ENCODE measurements around the gene CEP72.

CEP72 gene

DNA sequence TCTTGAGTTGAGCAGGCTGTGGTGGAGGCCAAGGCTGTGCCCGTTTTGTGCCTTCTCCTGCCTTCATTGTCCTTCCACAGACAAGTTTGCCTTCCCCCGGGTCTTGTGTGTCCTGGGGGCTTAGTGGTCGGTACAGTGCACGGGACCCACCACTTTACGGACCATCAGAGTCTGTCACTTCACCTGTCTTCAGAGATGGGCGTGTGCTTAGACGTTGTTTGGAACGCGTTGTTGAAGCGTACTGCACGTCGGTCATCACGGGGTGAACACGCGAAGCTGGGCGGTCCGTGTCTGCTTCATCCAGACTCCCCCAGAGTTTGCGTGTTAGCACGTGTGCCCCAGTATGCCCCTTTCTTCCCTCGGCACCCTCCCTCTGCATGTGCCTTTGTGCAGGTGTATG is 24.8 kb downstream of the CEP72 start:
- no peak for DNase-seq (ENCODE audit: low read depth, low spot score)

DNA sequence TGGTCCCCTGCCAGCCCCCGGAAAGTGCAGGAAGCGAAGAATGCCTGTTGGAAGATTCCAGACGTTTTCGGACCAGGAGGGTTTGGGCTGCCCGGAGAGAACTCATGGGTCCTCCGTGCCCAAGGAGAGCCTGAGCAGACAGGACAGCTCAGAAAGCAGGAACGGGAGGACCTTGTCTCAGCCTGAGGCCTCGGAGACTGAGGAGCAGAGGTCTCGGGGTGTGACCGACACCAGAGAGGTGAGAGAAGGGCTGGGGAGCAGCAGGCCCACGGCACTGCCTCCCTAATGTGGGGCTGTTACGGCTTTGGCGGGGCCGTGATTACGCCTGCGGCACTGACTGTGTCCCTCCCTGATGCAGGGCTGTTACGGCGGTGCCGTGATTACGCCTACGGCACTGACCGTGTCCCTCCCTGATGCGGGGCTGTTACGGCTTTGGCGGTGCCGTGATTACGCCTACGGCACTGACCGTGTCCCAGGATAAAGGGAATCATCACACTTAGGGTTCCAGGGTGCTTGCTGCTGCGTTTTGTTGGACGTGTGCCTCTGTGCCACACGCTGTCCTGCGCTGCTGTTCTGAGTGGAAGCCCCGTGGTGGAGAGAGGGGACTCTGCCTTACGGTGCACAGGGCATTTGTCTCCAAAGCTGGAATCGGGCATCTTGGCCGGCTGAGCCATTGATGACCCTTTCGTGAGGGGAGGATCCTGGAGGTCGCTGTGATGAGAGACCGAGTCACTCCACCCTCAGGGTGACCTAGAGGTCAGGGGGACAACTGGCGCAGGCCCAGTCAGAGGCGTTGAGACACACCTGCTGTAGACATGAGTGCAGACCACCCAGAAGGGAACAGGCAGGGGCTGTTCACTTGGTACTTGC is 25.7 kb downstream of the CEP72 start:
- no peak for DNase-seq (ENCODE audit: low read depth, low spot score)

DNA sequence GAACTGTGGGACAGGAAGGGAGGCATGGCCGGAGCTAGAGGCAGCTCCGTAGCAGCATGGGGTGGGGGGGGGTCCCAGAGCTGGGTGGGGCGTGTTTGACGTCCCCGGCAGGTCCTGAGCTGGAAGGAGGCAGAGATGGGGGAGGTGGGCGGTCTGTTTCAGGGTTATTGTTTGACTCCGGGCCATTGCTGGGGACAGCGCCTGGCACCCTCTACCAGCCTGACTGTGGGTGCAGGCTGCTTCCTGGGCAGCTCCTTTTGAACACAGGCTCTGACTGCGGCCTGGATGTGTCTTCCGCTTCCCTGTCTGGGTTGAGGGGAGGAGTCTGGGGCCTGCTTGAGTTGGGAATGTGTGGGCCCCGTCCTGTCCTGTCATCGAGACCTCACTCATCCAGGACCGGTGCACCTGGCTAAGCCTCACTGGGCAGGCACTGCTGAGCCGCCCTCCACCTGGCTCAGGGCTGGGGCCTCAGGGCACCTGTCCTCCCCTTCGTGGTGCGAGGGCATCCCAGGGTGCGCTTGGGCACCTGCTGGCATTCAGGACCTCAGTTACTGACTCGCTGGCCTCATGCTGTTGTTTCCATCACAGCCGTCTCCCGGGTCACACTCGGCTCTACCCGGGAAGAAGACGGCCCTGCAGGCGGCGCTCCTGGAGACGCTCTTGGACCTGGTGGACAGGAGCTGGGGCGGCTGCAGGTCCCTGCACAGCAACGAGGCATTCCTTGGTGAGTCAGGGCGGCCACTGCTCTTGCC is 26.5 kb downstream of the CEP72 start:
- DNase-seq (ENCODE audit: low read depth, low spot score), result no peak

DNA sequence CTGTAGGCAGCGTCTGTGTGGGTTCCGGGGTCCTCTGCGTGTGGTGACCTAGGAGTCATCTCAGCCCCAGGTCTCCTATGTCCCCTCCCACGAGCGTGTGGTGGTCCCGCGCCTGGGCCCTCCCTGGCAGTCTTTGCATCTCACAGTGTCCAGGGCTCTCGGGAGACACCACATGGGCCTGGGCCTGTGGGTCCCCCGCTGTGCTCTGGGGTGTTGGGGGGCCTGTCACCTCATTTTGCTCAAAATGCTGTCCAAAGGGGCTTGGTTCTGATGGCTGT is 27.1 kb downstream of the CEP72 start:
- no peak for DNase-seq (ENCODE audit: low read depth, low spot score)

DNA sequence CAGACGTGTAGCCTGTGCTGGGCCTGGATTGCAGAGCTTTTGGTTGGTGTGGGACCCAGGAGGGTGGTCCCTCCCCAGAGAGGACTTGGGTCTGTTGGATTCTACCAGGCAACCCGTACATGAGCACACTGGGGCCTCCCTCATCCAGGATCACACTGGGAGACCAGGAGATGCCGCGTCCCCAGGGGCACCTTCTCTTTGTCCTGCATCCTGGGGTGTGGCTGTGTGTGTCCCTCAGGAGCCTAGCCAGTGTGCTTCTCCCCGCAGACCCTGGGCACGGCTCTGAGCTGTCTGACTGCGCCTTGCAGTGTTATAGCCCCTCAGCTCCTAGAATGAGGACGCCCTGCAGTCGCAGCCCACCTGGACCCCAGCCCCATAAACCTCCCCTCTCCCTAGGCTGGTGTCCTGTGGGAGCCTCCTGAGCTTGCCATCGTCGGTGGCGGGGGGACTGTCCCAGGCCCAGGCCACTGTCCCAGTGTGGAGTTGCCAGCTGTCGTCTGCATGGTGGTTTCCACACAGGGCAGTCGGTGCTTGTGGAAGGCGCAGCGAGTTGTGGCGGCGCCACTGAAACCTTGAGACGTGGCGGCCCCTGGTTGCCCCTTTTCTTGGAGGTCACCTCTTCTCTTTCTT is 27.6 kb downstream of the CEP72 start:
- DNase-seq (ENCODE audit: low read depth, low spot score), result no peak

DNA sequence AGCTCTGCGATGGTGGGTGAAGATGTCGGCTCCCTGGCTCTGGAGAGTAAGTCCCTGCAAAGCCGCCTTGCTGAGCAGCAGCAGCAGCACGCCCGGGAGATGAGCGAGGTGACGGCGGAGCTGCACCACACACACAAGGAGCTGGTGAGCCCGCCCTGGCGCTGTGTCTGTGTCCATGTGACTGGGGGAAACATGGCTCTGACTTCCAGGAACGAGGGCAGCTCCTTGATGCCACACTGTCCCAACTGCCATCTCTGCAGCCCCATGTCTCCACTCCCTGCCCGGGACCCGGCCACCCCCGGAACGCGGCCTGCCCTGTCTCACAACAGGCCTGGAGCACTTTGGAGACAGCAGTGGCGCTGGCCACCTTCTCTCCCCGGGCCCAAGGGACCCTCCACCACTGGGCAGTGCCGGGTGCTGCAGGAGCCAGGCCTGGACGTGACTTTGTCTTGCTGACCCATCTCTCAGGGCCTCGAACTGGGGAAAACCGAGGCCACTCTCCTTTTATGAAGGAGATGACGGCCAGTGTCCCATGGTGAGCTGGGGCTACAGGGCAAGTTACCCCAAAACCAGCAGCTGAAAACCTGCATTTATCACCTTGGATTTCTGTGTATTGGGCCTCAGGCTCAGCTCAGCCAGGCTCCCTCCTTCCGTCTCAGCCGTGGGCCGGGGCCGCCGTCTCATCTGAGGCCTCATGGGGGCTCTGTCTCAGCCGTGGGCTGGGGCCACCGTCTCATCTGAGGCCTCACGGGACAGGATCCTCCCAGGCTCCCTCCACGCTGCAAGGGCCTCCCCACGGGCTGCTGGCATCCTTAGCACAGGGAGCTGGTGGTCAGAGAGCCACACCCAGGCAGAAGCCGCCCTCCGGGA is 28.6 kb downstream of the CEP72 start:
- no peak for DNase-seq (ENCODE audit: low read depth, low spot score)

DNA sequence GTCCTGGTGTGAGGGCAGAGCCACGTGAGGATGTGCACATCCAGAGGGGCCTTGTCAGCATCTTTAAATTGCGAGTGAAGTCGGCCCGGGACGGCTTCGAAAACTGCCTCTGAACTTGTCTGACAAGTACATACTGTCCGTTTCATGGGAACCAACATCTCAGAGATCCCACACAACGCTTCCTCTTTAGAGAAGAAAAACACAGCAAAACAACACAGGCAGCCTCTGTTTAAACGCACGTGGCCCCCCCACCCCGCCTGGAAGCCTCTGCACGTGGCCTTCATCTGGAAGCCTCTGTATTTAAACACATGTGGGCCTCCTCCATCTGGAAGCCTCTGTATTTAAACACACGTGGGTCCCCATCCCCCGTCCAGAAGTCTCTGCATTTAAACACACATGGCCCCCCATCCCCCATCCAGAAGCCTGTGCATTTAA is 29.2 kb downstream of the CEP72 start:
- no peak for DNase-seq (ENCODE audit: low read depth, low spot score)

DNA sequence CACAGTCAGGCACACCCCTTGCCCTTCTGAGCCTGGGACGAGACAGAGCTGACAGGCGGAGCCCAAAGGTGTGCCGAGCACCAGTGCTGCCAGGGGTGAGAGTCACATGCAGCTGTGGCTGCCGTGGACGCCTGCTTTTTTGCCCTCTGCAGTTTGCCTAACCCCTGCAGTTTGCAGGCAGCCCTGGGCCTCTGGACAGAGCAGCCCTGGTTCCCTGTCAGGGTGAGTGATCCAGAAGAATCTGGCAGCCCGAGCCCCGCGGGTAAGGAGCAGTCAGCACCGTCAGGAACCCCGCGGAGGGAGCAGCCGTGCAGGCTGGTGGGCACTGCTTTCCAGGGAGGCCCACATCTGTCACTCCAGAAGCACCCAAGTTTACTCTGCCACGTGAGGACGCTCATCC is 30.3 kb downstream of the CEP72 start:
- DNase-seq (ENCODE audit: low read depth, low spot score), result no peak

DNA sequence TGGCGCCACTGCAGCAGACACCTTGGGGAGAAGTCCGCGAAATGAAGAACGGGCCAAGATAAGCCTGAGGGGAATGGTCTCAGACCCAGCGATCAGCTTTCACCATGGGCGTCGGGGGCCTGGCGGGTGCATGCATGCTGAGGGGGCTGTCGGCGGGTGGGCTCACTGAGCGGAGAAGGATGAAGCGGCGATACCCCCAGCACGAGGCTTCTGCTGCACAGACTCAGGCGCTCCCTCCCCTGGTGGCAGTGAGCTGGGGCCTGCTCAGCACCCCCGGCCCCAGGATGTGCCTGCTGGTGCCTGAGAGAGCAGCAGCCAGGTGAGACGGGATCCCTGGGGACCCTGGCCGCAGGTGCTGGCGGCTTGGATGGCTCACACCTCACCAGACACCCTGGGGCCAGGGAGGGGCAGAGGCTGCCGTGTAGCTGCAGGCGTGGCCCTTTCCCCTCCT is 31.2 kb downstream of the CEP72 start:
- no peak for DNase-seq (ENCODE audit: low read depth, low spot score)

DNA sequence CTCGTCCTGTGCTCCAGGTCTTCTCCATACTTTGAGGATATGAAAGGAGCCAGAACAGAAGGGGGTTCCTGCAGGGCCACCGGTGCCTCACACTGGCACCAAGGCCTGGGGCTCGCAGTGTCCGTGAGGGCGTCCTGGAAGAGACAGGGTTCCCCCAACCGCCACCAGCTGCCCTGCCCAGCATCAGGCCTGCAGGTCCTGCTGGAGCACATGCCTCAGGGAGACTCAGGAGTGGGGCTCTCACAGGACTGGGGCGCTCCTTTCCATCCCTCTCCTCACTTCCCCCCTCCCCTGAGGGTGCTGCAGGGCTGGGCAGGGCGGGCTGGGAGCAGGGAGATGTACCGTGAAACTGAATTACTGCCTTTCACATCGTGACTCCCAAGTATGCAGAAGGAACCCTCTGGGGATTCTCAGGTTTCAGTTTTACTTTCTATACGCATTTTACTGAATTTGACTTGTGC is 31.7 kb downstream of the CEP72 start:
- no peak for DNase-seq (ENCODE audit: low read depth, low spot score)

DNA sequence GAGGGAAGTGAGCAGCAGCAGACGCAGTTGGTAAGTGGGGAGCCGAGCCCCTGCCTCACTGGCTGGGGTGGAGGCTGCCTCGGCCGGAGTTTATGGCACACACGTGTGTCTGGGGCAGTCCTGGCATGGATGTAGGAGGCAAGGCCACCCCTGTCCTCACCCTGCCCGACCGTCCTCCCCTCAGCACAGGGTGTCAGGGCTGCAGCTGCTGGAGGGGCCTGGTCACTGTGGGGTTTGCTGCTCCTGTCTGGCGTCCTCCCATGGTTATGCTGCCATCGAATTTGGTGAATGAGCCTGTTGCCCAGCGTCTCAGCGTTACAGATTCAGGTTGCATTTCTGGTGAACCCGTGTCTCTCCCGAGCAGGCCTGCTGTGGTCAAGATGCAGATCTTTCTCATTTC is 32.4 kb downstream of the CEP72 start:
- no peak for DNase-seq (ENCODE audit: low read depth, low spot score)

DNA sequence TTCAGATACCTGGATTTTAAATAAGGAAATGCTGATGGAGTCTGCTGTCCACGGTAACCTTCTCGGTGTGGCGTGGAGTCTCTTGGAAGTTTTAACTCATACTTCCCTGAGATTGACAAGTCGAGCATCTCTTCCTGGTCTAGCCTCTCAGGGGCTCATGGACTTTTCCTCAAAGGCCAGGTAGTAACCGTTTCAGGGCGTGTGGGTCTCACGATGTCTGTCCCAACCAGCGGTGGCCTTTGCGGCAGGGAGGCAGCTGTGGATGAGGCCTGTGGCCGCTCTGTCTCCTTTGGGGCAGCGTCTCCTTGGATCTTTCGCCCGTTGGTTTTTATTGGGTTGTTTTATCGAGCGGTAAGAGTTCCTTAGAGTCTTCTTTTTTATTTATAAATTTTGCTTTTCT is 32.8 kb downstream of the CEP72 start:
- DNase-seq (ENCODE audit: low read depth, low spot score), result no peak

DNA sequence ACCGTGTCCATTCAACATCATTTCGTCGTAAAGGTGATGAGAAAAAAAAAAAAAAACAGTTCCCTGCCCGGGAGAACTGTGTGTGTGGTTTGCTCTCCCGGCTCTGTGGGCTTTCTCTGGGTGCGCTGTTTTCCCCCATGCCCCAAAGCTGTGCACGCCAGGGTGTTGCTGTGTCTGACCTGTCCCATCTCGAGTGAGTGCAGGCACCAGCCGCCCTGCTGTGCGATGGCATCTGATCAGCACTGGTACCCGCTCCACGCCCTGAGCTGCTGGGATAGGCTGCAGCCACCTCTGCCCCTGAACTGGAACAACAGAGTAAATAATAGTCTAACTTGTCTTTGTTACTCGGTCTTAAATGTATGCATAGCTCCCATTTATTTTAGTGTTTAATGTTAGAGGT is 33.3 kb downstream of the CEP72 start:
- DNase-seq (ENCODE audit: low read depth, low spot score), result no peak

DNA sequence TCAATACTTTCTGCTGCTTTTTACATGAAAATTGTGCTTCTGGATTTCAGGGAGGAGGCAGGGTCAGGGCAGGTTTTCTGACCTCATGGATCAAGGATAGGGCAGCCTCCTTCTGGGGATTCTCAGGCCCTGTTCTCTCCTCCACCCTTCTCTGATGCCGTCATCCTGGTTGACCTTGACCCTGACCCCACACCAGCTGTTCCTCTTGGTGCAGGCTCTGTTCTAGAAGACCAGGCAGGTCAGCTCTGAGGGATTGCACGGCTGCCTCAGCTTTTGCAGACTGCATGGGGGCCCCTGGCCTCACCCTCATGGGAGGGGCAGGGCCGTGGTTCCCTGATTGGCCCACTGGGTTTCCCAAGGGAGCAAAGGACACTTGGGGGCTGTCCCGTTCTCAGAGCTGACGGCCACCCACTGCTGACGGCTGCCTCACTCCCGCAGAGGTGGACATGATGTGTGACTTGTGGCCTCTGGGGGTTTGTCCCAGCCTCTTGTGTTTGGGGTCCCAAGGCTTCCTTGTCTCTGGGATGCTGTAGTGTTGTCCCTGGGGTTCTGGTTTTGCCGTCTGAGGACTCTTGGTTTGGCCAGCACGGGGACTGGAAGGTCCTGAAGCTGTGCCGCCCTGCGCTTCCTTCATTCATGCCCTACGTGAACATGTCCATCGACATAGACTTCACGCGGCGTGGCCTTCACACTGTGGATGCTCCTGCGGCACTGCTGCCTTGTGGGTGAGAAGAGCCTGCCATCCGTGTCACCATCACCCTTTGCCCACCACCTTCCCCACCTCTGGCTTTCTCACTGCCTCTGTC is 34.5 kb downstream of the CEP72 start:
- DNase-seq (ENCODE audit: low read depth, low spot score), result no peak

DNA sequence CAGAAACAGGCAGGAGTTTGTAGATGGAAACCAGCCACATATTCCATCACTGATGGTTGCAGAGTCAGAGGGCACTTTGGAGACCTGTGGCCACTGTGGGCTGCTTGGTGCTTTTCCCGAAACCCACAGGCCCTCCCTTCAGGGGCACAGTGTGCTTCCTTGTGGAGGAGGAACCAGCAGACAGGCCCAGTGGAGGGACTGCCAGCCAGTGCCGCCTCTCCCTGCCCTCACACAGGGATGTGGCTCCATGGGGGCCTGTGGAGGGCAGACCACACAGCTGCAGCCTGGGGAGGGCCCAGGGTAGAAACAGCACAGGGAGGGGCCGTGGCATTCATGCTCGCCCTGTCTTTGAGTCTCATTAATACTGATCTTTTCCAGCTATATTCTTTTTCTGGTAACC is 35.2 kb downstream of the CEP72 start:
- DNase-seq (ENCODE audit: low read depth, low spot score), result no peak

DNA sequence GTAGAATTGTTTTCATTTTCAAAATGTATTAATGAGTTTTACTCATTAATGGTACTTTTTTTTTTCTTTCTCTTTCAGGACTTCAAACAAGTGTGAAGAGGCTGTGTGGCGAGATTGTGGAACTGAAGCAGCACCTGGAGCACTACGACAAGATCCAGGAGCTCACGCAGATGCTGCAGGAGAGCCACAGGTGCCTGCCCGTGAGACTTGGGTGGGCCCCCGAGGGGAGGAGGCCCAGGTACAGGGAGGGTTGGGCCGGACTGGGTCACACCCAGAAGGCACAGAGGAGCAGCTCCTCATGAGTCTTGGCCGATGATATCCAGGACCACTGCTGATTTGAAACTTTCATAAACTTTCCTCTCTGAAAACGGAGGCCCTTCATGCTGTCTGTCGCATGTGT is 35.6 kb downstream of the CEP72 start:
- no peak for DNase-seq (ENCODE audit: low read depth, low spot score)

DNA sequence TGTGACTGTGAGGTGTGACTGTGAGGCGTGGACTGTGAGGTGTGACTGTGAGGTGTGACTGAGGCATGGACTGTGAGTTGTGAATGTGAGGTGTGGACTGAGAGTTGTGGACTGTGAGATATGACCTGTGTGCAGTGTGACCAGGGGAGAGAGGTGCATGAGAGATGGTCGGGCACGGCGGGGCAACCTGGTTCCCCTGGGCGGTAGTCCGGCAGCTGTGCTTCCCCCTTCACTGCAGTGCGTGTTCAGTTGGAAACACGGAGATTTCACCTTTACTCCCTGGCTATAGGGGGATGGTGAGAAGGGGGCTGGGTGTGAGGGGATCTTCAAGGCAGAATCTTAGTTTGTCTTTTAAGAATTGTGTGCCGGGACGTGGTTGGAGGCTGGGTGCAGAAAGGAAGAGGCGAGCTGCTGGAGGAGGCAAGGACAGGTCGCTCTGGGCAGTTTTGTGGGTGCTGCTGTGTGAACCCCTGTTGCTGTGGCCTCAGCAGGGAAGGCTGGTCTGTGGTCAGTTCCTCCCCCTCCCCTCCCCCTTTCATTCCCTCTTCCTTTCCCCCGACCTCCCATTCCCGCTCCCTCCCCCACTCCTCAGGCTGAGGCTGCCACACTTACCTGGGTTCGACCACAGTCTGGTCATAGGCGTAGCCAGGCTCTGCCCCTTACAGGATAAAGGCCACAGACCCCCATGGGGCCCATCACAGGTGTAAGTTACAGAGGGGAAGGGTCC is 39.3 kb downstream of the CEP72 start:
- DNase-seq (ENCODE audit: low read depth, low spot score), result no peak

DNA sequence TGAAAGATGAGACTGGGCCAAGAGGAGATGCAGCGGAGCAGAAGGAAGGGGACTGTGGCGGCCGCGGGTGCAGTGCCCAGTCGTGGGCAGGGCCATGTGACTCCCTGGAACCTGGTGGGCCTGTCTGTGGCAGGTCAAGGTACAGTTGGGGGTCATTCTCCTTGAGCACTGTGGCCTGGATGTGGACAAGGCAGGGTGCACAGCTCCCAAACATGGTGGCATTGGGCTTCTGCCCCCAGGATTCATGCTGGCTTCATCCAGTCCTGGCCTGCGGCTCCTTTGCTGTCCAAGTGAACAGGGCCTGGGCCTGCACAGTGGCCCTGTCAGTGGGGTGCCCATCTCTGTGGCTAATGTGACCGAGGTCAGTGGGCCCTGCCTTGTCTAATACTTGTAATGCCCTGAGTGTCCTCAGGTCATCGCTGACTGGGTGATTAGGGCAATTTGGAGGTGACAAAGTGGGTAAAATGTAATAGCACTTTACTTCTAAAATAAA is 39.9 kb downstream of the CEP72 start:
- DNase-seq (ENCODE audit: low read depth, low spot score), result no peak

DNA sequence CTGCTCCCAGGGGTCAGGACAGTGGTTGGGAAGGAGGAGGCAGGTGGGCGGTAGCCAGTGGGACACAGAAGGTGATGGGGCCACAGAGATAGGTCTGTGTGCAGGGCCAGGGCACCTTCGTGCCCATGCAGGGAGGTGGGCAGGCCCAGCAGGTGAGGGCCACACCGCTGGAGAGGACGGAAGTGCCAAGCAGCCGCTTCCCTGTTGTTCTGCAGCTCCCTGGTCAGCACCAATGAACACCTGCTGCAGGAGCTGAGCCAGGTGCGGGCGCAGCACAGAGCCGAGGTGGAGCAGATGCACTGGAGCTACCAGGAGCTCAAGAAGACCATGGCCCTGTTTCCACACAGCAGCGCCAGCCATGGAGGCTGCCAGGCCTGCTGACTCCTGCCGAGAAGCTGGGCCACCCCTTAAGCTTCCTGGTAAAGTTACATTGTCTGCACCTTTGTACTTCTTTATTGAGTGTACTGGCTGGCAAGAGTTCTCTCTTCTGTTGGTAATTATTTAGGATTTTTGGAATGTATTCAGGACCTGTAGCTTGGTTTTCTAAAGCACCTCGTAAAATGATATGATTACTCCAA is 40.7 kb downstream of the CEP72 start:
- DNase-seq (ENCODE audit: low read depth, low spot score), result no peak
